T-cell (primary cell): ENCODE results near the gene APBB2. TPM values are rescaled to one million over a fixed set of nuclear protein-coding genes. Genes with fewer than 3 reads are reported as not detected.

Experiments used
- ATAC-seq, 4 experiments: fragments of 200-7000 bp in 3 of 4; fragments of 150-1000 bp in 1 of 4; cut with Tn5 transposase; replicated peaks in 1 of 4; 1 replicate in 3 of 4; 2 replicates in 1 of 4; pipeline ENCODE4 v1.10.0; 2021; ENCODE audit warnings: moderate library complexity in 3 of 4, mild to moderate bottlenecking in 2 of 4, moderate number of reproducible peaks in 1 of 4
- CTCF ChIA-PET, 2 donors: fragments of 300-600 bp; sonication (Branson Sonifier 250); formaldehyde crosslinking; loops; one replicate each; lab custom pipeline; 2022; ENCODE audit warnings: antibody characterized with exemption in 2 of 2; lab: Charles Lee
- POLR2A ChIA-PET, 2 donors: fragments of 300-600 bp; sonication (Branson Sonifier 250); formaldehyde crosslinking; loops; one replicate each; lab custom pipeline; 2022; ENCODE audit warnings: antibody characterized with exemption in 2 of 2; lab: Charles Lee
- DNase-seq, 35 experiments: peaks; one replicate each; pipeline versions ENCODE4 v3.0.0 to v3.0.0-alpha.2; 2013 to 2023
- H3K27ac ChIP-seq: one replicate; pipeline ENCODE4 v1.5.1; 2013; ENCODE audit warnings: low read length
- H3K27me3 ChIP-seq, 2 experiments: replicated peaks in 1 of 2; 1 replicate in 1 of 2; 2 replicates in 1 of 2; pipeline versions ENCODE4 v1.6.1 to v1.7.0; 2013; ENCODE audit warnings: low read length in 1 of 2, mixed read lengths in 1 of 2; ENCODE audit not compliant: control insufficient read depth in 2 of 2, insufficient read depth in 2 of 2; ENCODE audit errors: extremely low read depth in 1 of 2
- H3K36me3 ChIP-seq, 2 donors: 1 replicate in 1 of 2; 2 replicates in 1 of 2; pipeline versions ENCODE4 v1.6.1 to v1.7.0; 2013; ENCODE audit warnings: low read length in 1 of 2; ENCODE audit not compliant: control insufficient read depth in 2 of 2, insufficient read depth in 1 of 2; ENCODE audit errors: extremely low read depth in 1 of 2
- H3K4me1 ChIP-seq, 2 experiments: 1 replicate in 1 of 2; 2 replicates in 1 of 2; pipeline versions ENCODE4 v1.6.1 to v1.7.0; 2013; ENCODE audit warnings: low read length in 2 of 2, mixed read lengths in 1 of 2; ENCODE audit not compliant: insufficient read depth in 2 of 2, control insufficient read depth in 1 of 2; ENCODE audit errors: extremely low read depth in 1 of 2
- H3K4me3 ChIP-seq, 2 donors: 1 replicate in 1 of 2; 2 replicates in 1 of 2; pipeline versions ENCODE4 v1.5.1 to v1.7.0; 2013; ENCODE audit warnings: mild to moderate bottlenecking in 2 of 2, low read length in 1 of 2, moderate library complexity in 1 of 2; ENCODE audit not compliant: control insufficient read depth in 1 of 2; ENCODE audit errors: extremely low read depth in 1 of 2
- H3K9me3 ChIP-seq: 2 replicates; pipeline ENCODE4 v1.7.0; 2013
- H3K27ac Mint-ChIP-seq, 2 donors: one replicate each; pipeline ENCODE4 v1.8.0; 2020 to 2021; ENCODE audit warnings: mild to moderate bottlenecking in 2 of 2, mixed read lengths in 2 of 2
- H3K27me3 Mint-ChIP-seq, 2 donors: one replicate each; pipeline ENCODE4 v1.8.0; 2021 to 2022; ENCODE audit warnings: mixed read lengths in 2 of 2
- H3K36me3 Mint-ChIP-seq: one replicate; pipeline ENCODE4 v1.8.0; 2021; ENCODE audit warnings: mixed read lengths
- H3K4me1 Mint-ChIP-seq, 3 donors: one replicate each; pipeline ENCODE4 v1.8.0; 2020 to 2022; ENCODE audit warnings: mixed read lengths in 3 of 3, mild to moderate bottlenecking in 1 of 3
- H3K4me3 Mint-ChIP-seq, 3 donors: one replicate each; pipeline ENCODE4 v1.8.0; 2020 to 2022; ENCODE audit warnings: mild to moderate bottlenecking in 3 of 3, mixed read lengths in 3 of 3, moderate library complexity in 3 of 3
- H3K9me3 Mint-ChIP-seq, 3 donors: one replicate each; pipeline ENCODE4 v1.8.0; 2020 to 2022; ENCODE audit warnings: mixed read lengths in 3 of 3
- WGBS: methylation state at CpG from one replicate; pipeline ENCODE4 v1.1.5; 2013; ENCODE audit warnings: missing lambda C conversion rate; ENCODE audit not compliant: insufficient coverage; 5-methylcytosine and 5-hydroxymethylcytosine counted together
- total RNA-seq, 35 experiments: library from RNA in 6 of 35; stranded (reverse) in 6 of 35; fragments of 120-200 nt in 1 of 35; gene quantifications; one replicate each; pipeline versions ENCODE4 v1.2.1 to v1.2.4 and lab custom pipeline; 2013 to 2026

The APBB2 gene
- total RNA-seq, 5 donors from 2014 or later (not counting 1 experiment from before 2014, with no cell fraction given) = 0.23 to 1.6 (median 0.70) TPM

GRCh38 chr4:41135801-41136200, 78.5 kb downstream of the APBB2 start:
- H3K36me3 ChIP-seq = no peaks in the 10 kb centered on the region
- no peaks in the 10 kb centered on the region for H3K36me3 Mint-ChIP-seq
- H3K9me3 ChIP-seq = no peaks in the 10 kb centered on the region
- H3K4me1 Mint-ChIP-seq = no peaks in the 10 kb centered on the region
- H3K27ac ChIP-seq = no peak overlapping the region
- no peaks in the 10 kb centered on the region for H3K4me1 ChIP-seq
- no CpG with 5 or more reads among the region's 2 CpGs for WGBS
- DNase-seq (no peak), ATAC-seq (no peak)
- no peak overlapping the region for H3K27ac Mint-ChIP-seq
- CTCF ChIA-PET = no interaction called here
- peaks cover 1 to 3% of the 10 kb centered on the region in 2 donors for H3K27me3 Mint-ChIP-seq
- no peaks in the 10 kb centered on the region for H3K27me3 ChIP-seq
- H3K9me3 Mint-ChIP-seq = peaks cover 0 to 5% (median 0%) of the 10 kb centered on the region in 3 donors
- H3K4me3 Mint-ChIP-seq = no peak overlapping the region
- POLR2A ChIA-PET = no interaction called here
- H3K4me3 ChIP-seq = no peak overlapping the region

GRCh38 chr4:41134581-41134980, 79.8 kb downstream of the APBB2 start:
- Histone ChIP-seq H3K27me3 (no peaks in the 10 kb centered on the region), H3K4me1 (no peaks in the 10 kb centered on the region), H3K27ac (no peak overlapping the region), H3K4me3 (no peak overlapping the region), H3K36me3 (no peaks in the 10 kb centered on the region), H3K9me3 (no peaks in the 10 kb centered on the region)
- no peak overlapping the region for H3K27ac Mint-ChIP-seq
- DNase-seq (no peak), ATAC-seq (no peak)
- H3K9me3 Mint-ChIP-seq = peaks cover 0 to 5% (median 0%) of the 10 kb centered on the region in 3 donors
- no peaks in the 10 kb centered on the region for H3K4me1 Mint-ChIP-seq
- no peak overlapping the region for H3K4me3 Mint-ChIP-seq
- POLR2A ChIA-PET = no interaction called here
- peaks cover 7 to 8% of the 10 kb centered on the region in 2 donors for H3K27me3 Mint-ChIP-seq
- 50% methylated on average over 1 of the region's 2 CpGs for WGBS
- H3K36me3 Mint-ChIP-seq = no peaks in the 10 kb centered on the region
- CTCF ChIA-PET = no interaction called here

- WGBS = no CpG with 5 or more reads among the region's 3 CpGs
- H3K4me3 ChIP-seq = no peak overlapping the region
- H3K27me3 Mint-ChIP-seq = peaks cover 7 to 14% of the 10 kb centered on the region in 2 donors
- H3K4me1 ChIP-seq = no peaks in the 10 kb centered on the region
- ATAC-seq = no peak
- H3K27ac Mint-ChIP-seq = no peak overlapping the region
- H3K4me3 Mint-ChIP-seq = no peak overlapping the region
- H3K36me3 ChIP-seq = no peaks in the 10 kb centered on the region
- H3K9me3 ChIP-seq = no peaks in the 10 kb centered on the region
- H3K4me1 Mint-ChIP-seq = no peaks in the 10 kb centered on the region
- ChIA-PET CTCF (no interaction called here), POLR2A (no interaction called here)
- peaks cover 0 to 5% (median 0%) of the 10 kb centered on the region in 3 donors for H3K9me3 Mint-ChIP-seq
- no peaks in the 10 kb centered on the region for H3K36me3 Mint-ChIP-seq
- no peaks in the 10 kb centered on the region for H3K27me3 ChIP-seq
- H3K27ac ChIP-seq = no peak overlapping the region
- no peak for DNase-seq
These were observed 80.8 kb downstream of the APBB2 start for GRCh38 chr4:41133454-41134018.

- ChIA-PET CTCF (no interaction called here), POLR2A (no interaction called here)
- no peaks in the 10 kb centered on the region for H3K9me3 ChIP-seq
- no peak overlapping the region for H3K4me3 Mint-ChIP-seq
- no peak overlapping the region for H3K27ac ChIP-seq
- DNase-seq = no peak
- H3K27ac Mint-ChIP-seq = no peak overlapping the region
- no peaks in the 10 kb centered on the region for H3K4me1 ChIP-seq
- no peaks in the 10 kb centered on the region for H3K36me3 Mint-ChIP-seq
- no peaks in the 10 kb centered on the region for H3K36me3 ChIP-seq
- peaks cover 7 to 18% of the 10 kb centered on the region in 2 donors for H3K27me3 Mint-ChIP-seq
- H3K9me3 Mint-ChIP-seq = peaks cover 0 to under 1% (median 0%) of the 10 kb centered on the region in 3 donors
- H3K4me3 ChIP-seq = no peak overlapping the region
- H3K4me1 Mint-ChIP-seq = no peaks in the 10 kb centered on the region
- no peaks in the 10 kb centered on the region for H3K27me3 ChIP-seq
- no peak for ATAC-seq
- WGBS = no CpG with 5 or more reads among the region's 2 CpGs
These were observed 82.2 kb downstream of the APBB2 start for GRCh38 chr4:41132055-41132683.

GRCh38 chr4:41129936-41130440, 84.4 kb downstream of the APBB2 start:
- ATAC-seq = no peak
- POLR2A ChIA-PET = no interaction called here
- Histone ChIP-seq H3K4me3 (no peak overlapping the region), H3K4me1 (no peaks in the 10 kb centered on the region), H3K27me3 (no peaks in the 10 kb centered on the region), H3K36me3 (no peaks in the 10 kb centered on the region), H3K9me3 (no peaks in the 10 kb centered on the region), H3K27ac (no peak overlapping the region)
- Mint-ChIP-seq H3K9me3 (no peaks in the 10 kb centered on the region), H3K27ac (no peak overlapping the region), H3K4me3 (no peak overlapping the region), H3K36me3 (no peaks in the 10 kb centered on the region), H3K4me1 (no peaks in the 10 kb centered on the region), H3K27me3 (peaks cover 7 to 21% of the 10 kb centered on the region in 2 donors)
- CTCF ChIA-PET = no interaction called here
- WGBS = 88% methylated on average over 4 of the region's 6 CpGs
- DNase-seq = no peak

GRCh38 chr4:41129128-41129754, 85.1 kb downstream of the APBB2 start:
- POLR2A ChIA-PET = no interaction called here
- no peaks in the 10 kb centered on the region for H3K9me3 ChIP-seq
- no peak overlapping the region for H3K27ac ChIP-seq
- H3K4me3 ChIP-seq = no peak overlapping the region
- no peaks in the 10 kb centered on the region for H3K4me1 Mint-ChIP-seq
- H3K36me3 ChIP-seq = no peaks in the 10 kb centered on the region
- CTCF ChIA-PET = no interaction called here
- no peaks in the 10 kb centered on the region for H3K9me3 Mint-ChIP-seq
- WGBS = no CpG with 5 or more reads among the region's 1 CpG
- H3K27me3 Mint-ChIP-seq = peaks cover 7 to 21% of the 10 kb centered on the region in 2 donors
- DNase-seq (no peak), ATAC-seq (no peak)
- H3K27ac Mint-ChIP-seq = no peak overlapping the region
- H3K36me3 Mint-ChIP-seq = no peaks in the 10 kb centered on the region
- H3K27me3 ChIP-seq = no peaks in the 10 kb centered on the region
- no peak overlapping the region for H3K4me3 Mint-ChIP-seq
- no peaks in the 10 kb centered on the region for H3K4me1 ChIP-seq
